H1 (cell line): Measurements from ENCODE around the gene SMAP1. TPM values are rescaled to one million over a fixed set of nuclear protein-coding genes. Genes with fewer than 3 reads are reported as not detected.

Experiments
- BACH1 ChIP-seq: IDR thresholded peaks from 2 replicates; pipeline ENCODE4 v1.6.1; 2012; ENCODE audit warnings: low read length, improper control_type of control experiment
- MAFK ChIP-seq: IDR thresholded peaks from 2 replicates; pipeline ENCODE4 v1.6.1; 2012; ENCODE audit warnings: low read depth, mild to moderate bottlenecking, improper control_type of control experiment, low read length
- PHF8 ChIP-seq: fragments of 200-600 bp; sonication (generic); conservative IDR thresholded peaks from 2 replicates; pipeline ENCODE4 v1.7.1; 2012; ENCODE audit warnings: low read depth, mild to moderate bottlenecking, inconsistent platforms, low read length, moderate library complexity
- polyA plus RNA-seq, 7 experiments: library from polyadenylated mRNA; depleted of rRNA in 3 of 7; stranded (reverse) in 5 of 7; unstranded in 2 of 7; fragments of >200 nt in 5 of 7; fragments of 200-250 nt in 2 of 7; gene quantifications; 1 replicate in 5 of 7; 2 replicates in 1 of 7; 4 replicates in 1 of 7; pipeline versions ENCODE4 v1.2.1 to v1.2.3, GENCODE V29; 2011 to 2013; ENCODE audit warnings: missing spikeins in 2 of 7, mixed read lengths in 2 of 7
- total RNA-seq: library from RNA; stranded (reverse); fragmentation: NEBNext Ultra II Directional; extraction: Animal tissue kit (Norgen Biotek cat#: 25700); gene quantifications from 2 replicates; pipeline ENCODE4 v1.2.1, GENCODE V29; 2021

SMAP1 gene
- total and polyA plus RNA-seq, 2 of the 8 experiments (the other 6 are each of a cell fraction or from before 2014, with no cell fraction given), result 18.8 to 32.4 TPM

- no peak for TF ChIP-seq MAFK
- no peak for TF ChIP-seq PHF8
- no peak for TF ChIP-seq BACH1
Observed at GRCh38 chr6:70886661-70887060, 219.0 kb downstream of the SMAP1 start (continued).
